Left renal pelvis (tissue), 4 donors: ENCODE measurements around the gene ZNF701. TPM values are rescaled to one million over a fixed set of nuclear protein-coding genes. Genes with fewer than 3 reads are reported as not detected.

ENCODE experiments used
- DNase-seq, 4 donors: peaks; one replicate each; pipeline ENCODE4 v3.0.0-alpha.2; 2013; ENCODE audit warnings: low read depth in 4 of 4, low spot score in 3 of 4
- polyA plus RNA-seq, 4 donors: library from polyadenylated mRNA; unstranded; fragments of 120-200 nt; gene quantifications; one replicate each; pipeline ENCODE4 v1.2.1, GENCODE V29; 2013; ENCODE audit not compliant: insufficient read length in 4 of 4

The ZNF701 gene
- polyA plus RNA-seq, 4 donors, result 11.4 to 17.9 (median 15.4) TPM

GRCh38 chr19:52635786-52636570 is 65.9 kb downstream of the ZNF701 start:
- DNase-seq, result no peak

Other genes starting within 250 kb of the ZNF701 start
- 10 to 100 TPM in 3 of 4 donors, 1 to 10 TPM in 1; 7.9 to 16.3 (median 12.2) TPM for gene ZNF610, start 234.0 kb upstream of the ZNF701 start, polyA plus RNA-seq
- gene ZNF880, start 200.4 kb upstream of the ZNF701 start, polyA plus RNA-seq, result 10 to 100 TPM; 20.4 to 30.4 (median 25.6) TPM
- gene ZNF528, start 172.4 kb upstream of the ZNF701 start, polyA plus RNA-seq, result 10 to 100 TPM; 23.3 to 52.0 (median 38.0) TPM
- under 1 TPM; 0.44 to 0.66 (median 0.56) TPM for gene ZNF534, start 141.1 kb upstream of the ZNF701 start, polyA plus RNA-seq
- gene ZNF578, start 116.7 kb upstream of the ZNF701 start, polyA plus RNA-seq, result 1 to 10 TPM; 4.1 to 7.6 (median 5.5) TPM
- 10 to 100 TPM in 3 of 4 donors, 1 to 10 TPM in 1; 8.8 to 17.9 (median 12.5) TPM for gene ZNF808, start 42.6 kb upstream of the ZNF701 start, polyA plus RNA-seq
- gene ZNF83, start 68.1 kb downstream of the ZNF701 start, polyA plus RNA-seq, result 100 to 1,000 TPM in 2 of 4 donors, 10 to 100 TPM in 2; 80.0 to 147 (median 98.7) TPM
- 10 to 100 TPM in 3 of 4 donors, 1 to 10 TPM in 1; 9.0 to 22.4 (median 18.9) TPM for gene ZNF611, start 164.8 kb downstream of the ZNF701 start, polyA plus RNA-seq
- 10 to 100 TPM in 1 of 4 donors, 1 to 10 TPM in 3; 4.5 to 10.3 (median 8.0) TPM for gene ZNF600, start 216.5 kb downstream of the ZNF701 start, polyA plus RNA-seq